ENCODE data around the gene CLDN19. TPM values are rescaled to one million over a fixed set of nuclear protein-coding genes. Genes with fewer than 3 reads are reported as not detected.
"Not testable (repeated sequence)": the region's sequence is repeated elsewhere in the genome, so short reads cannot be mapped to it uniquely, and the experiment has no call there.

The CLDN19 gene
- total and polyA plus RNA-seq, 2 of the 8 experiments (the other 6 are each of a cell fraction or from before 2014, with no cell fraction given) = 9.7 to 17.2 TPM

DNA sequence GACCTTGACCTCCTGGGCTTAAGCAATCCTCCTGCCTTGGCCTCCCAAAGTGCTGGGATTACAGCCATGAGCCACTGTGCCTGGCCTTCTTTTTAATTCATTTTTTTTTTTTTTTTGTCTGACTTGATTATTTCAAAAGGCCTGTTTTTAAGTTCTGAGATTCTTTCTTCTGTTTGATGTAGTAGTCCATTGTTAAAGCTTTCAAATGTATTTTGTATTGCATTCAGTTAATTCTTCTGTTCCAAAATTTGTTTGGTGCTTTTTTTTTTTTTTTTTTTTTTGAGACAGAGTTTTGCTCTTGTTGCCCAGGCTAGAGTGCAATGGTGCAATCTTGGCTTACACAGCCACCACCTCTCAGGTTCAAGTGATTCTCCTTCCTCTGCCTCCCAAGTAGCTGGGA, 25.6 kb downstream of the CLDN19 start:
- not testable (repeated sequence) for H2BK12ac ChIP-seq (ENCODE audit: low read depth, low read length); H3K9me3 ChIP-seq (ENCODE audit: insufficient read depth in 2 of 2, low read depth in 1 of 2, low read length in 1 of 2); DNase-seq (ENCODE audit: low read depth in 1 of 2, low spot score in 2 of 2); H3K4me3 ChIP-seq (ENCODE audit: extremely low read depth in 1 of 4, insufficient read depth in 2 of 4, low read depth in 3 of 4, low read length in 4 of 4); H3K9ac ChIP-seq (replicated peaks in 1 of 4; ENCODE audit: extremely low read depth in 1 of 4, low read depth in 3 of 4, low read length in 3 of 4); H2AFZ ChIP-seq (ENCODE audit: low read length); H3K4me2 ChIP-seq (ENCODE audit: insufficient read depth in 1 of 2, low read depth in 2 of 2, low read length in 2 of 2); H2BK20ac ChIP-seq (ENCODE audit: low read length); H3K36me3 ChIP-seq (ENCODE audit: control insufficient read depth in 2 of 4, insufficient read depth in 4 of 4, low read length in 3 of 4); H3K18ac ChIP-seq (ENCODE audit: extremely low read depth, low read length); H3K56ac ChIP-seq (replicated peaks; ENCODE audit: insufficient read length, low read depth, low read length); H4K8ac ChIP-seq (ENCODE audit: extremely low read depth, insufficient read depth, low read length); H2BK120ac ChIP-seq (replicated peaks; ENCODE audit: low read depth, low read length); H3K4me1 ChIP-seq (replicated peaks in 1 of 4; ENCODE audit: control insufficient read depth in 3 of 4, insufficient read depth in 4 of 4, low read length in 3 of 4); H3K79me1 ChIP-seq (ENCODE audit: low read depth, low read length); H3K23me2 ChIP-seq (ENCODE audit: low read depth, low read length); H3K23ac ChIP-seq (ENCODE audit: insufficient read length); FAIRE-seq; H3K4ac ChIP-seq (replicated peaks; ENCODE audit: insufficient read length, low read depth, low read length); H3K27ac ChIP-seq (ENCODE audit: low read depth, low read length); H3K14ac ChIP-seq (ENCODE audit: insufficient read length); H4K91ac ChIP-seq (replicated peaks; ENCODE audit: insufficient read length, low read length); H3K27me3 ChIP-seq (replicated peaks in 1 of 4; ENCODE audit: control insufficient read depth in 3 of 4, extremely low read depth in 1 of 4, insufficient read depth in 3 of 4, low read length in 3 of 4); H2BK15ac ChIP-seq (ENCODE audit: low read length); H4K5ac ChIP-seq (ENCODE audit: insufficient read length, low read depth, low read length); H2AK5ac ChIP-seq (ENCODE audit: low read depth, low read length); H4K20me1 ChIP-seq (replicated peaks in 1 of 2; ENCODE audit: control insufficient read depth in 1 of 2, insufficient read depth in 2 of 2, low read length in 2 of 2); H2BK5ac ChIP-seq (ENCODE audit: low read depth, low read length)
- peaks cover 0 to 33% of the 10 kb centered on the region in 2 experiments; a peak in 2 of 4 replicates for H3K79me2 ChIP-seq (ENCODE audit: control insufficient read depth in 1 of 2, insufficient read depth in 2 of 2, low read length in 2 of 2)
- ChIA-PET CTCF (ENCODE audit: partially characterized antibody) (interaction anchor here (0.7 to 1.4 kb wide), 3 partner anchors 19 to 22 kb away, joined by 3 to 4 read pairs (median 4); no protein-coding TSS in a partner anchor), POLR2A (ENCODE audit: partially characterized antibody) (interaction anchor here (0.7 to 6.6 kb wide), 2 partner anchors 16 to 31 kb away, joined by 4 to 30 read pairs; partner anchors contain the start of gene YBX1)

Measured in H1 (cell line).